ENCODE data around the gene RABL6.
"Not testable (repeated sequence)": the region's sequence is repeated elsewhere in the genome, so short reads cannot be mapped to it uniquely, and the experiment has no call there.

The RABL6 gene

DNA sequence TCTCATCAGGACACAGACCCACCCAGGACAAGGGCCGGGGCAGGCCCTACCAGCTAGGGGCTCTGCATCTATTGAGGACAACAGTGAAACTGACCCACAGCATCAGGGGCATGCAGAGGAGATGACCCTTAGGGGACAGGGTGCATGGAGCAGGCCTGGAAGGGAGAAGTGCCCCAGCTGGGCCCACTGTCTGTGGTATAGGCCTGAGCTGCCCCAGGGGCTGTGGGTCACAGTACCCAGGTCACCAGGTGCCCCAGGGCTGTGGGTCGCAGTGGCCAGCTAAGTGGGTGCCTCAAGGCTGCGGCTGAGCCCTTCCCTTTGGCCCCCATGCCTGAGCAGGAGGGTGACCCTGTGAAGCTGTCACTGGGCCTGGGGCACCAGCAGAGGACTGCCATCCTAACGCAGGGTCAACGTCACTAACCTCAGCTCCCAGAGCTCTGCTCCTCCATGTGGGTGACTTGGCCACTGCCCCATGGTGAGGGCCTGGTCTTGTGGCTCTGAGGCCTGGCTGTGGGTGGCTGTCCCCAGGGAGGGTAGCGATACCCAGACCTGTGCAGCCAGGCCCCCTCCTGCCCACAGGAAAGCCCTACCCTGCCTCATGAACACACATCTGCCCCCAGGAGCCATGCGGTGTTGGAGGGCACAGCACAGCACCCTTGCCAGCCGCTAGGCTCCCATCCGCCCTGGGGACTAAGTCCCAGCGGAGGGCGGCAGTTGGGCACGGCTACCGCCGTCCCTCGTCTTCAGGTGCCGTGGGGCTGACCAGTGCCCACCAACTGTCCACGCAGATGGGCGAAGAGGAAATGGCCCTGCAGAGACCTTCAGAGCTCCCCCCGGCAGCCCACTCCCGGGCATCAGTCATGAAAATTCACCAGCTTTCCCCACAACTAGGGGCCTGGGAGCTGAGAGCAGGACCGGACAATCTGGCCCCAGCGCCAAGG is 53.5 kb downstream of the RABL6 start:
- DNase-seq, result no peak

DNA sequence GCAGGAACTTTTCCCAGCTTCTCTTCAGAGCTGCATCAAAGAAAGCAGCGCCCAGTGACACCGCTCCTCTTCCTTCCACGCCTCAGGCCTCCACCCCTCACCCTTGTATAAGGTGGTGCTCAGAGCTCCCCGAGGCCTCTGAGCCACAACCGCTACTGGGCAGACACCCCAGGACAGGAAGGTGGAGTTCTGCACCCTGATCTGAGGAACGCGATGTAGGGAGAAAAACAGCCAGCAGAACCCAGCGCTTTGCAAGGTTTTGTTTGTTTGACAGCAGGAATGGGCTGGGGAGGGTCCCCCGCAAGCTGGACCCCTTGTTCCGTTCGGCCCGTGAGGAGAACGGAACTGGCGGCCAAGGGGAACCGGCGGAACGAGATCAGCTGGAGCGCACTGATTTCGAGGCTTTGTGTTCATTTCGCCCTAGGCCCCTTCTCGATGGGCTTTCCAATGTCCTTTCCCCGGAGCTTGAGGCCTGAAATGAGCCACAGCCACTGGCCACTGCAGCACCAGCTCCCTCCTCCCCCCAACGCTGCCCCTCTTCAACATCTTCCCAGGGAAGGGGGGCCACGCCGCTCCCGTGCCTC is 54.2 kb downstream of the RABL6 start:
- DNase-seq, result no peak

DNA sequence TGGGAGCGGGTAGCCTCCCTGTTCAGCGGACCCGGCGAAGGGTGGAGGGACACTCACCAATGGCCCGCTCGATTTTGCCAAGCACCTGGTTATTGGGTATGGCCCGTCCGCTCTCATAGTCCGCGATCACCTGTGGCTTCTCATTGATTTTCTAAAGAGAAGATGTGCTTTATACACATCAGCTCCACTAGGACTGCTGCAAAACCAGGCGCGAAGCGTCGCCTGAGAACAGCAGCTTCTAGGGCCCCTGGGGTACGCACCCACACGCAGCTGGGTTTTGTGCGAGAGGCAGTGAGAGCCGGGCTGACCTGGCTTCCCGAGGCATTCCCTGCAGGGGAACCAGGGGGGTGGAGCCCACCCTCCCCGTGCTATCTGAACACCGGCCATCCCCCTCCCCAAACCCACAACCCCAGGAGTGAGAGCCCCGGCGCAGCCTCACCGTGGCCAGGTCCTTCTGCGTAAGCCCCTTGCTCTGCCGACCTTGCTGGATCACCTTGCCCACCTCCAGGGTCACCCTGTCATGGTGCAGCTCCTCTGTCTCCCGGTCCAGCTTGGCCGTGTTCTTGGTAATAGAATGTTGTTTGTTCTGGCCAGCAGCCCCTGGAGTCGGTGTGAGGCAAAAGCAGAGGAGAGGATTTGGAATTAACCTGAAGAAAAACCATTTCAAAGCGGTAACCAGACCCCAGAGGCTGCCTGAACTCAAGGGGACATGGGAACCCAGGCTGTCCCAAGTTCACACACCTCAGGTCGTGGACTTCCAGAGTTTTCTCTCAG is 55.3 kb downstream of the RABL6 start:
- no peak for DNase-seq

DNA sequence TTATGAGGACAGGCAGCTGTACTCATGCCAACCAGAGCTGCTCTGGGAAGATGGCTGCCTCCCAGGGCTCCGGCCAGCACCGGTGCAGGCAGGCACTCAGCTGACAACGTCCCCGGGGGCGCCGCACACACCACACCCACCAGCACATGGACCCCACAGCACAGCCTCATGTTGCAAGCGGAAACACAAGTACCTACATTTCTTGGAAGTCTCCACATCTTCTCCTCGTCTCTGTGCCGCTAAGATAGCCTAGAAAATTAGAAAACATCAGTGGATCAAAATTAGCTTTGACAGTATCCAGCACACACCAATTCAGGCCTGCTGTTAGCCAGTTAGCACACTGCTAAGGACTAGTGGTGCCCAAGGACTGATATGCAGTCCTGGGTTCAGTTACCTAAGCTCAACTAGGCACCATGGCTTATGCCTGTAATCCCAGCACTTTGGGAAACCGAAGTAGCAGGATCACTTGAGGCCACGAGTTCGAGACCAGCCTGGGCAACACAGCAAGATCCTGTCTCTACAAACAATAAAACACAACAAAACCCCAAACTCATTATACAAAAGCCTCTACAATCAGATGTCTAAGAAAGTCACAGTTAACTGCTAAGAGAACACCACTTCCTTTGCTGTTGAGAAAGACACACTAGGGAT is 56.0 kb downstream of the RABL6 start:
- DNase-seq, result no peak

DNA sequence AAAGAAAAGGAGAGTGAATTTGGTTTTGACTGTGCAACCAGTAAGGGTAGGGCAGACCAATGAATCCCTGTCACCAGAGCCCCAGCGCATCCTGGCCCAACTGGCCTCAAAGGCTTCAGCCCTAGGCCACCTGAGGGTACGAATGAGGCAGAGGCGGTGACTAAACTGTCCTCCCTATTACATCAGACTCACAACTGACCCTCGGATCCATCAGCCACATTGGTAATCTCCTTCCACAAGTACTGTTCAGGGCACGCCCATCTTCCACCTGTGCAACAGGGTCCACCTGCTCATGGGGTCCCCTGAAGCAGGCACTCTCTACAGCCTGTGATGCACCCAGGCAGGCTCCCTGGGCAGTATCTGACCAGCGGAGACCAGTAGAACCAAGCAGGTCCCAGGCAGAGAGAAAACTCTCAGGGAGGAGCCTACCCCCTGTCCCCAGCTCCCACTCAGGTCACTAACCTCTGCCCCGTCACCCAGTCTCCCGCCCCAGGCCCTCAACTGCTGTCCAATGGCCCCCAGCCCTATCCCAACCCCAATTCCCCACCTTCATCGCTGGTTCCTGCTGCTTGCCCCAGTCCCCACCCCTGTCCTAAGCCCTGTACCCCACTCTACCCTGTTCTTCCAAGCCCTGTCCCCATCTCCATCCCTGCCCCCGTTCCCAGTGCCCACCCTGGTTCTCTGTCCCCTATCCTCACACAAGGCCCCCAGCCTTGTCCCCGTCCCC is 57.5 kb downstream of the RABL6 start:
- no peak for DNase-seq

DNA sequence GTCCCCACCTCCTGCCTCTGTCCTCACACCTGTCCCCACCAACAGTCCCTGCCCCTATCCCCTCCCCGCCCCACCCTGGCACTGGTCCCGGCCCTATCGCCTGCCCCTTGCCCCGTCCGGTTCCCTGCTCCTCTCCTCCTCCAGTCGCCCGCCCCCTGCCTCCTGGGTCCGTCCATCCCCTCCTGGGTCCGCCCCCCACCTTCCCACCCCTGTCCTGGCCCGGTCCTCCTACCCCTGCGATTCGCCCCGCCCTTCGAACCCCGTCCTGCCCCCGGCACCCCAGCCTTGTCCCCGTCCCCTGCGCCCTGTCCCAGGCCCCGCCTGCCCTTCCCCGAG is 58.0 kb downstream of the RABL6 start:
- DNase-seq, result no peak

DNA sequence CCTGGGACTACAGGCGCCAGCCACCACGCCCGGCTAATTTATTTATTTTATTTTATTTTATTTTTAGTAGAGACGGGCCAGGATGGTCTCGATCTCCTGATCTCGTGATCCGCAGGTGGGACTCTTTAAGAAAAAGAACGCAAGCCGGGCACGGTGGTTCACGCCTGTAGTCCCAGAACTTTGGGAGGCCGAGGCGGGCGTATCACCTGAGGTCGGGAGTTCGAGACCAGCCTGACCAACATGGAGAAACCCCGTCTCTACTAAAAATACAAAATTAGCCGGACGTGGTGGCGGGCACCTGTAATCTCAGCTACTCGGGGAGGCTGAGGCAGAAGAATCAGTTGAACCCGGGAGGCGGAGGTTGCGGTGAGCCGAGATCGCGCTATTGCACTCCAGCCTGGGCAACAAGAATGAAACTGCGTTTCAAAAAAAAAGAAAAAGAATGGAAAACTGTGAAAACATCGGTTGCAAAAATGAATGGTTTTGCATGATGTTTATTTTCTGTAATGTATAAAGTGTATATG is 59.2 kb downstream of the RABL6 start:
- not testable (repeated sequence) for DNase-seq

DNA sequence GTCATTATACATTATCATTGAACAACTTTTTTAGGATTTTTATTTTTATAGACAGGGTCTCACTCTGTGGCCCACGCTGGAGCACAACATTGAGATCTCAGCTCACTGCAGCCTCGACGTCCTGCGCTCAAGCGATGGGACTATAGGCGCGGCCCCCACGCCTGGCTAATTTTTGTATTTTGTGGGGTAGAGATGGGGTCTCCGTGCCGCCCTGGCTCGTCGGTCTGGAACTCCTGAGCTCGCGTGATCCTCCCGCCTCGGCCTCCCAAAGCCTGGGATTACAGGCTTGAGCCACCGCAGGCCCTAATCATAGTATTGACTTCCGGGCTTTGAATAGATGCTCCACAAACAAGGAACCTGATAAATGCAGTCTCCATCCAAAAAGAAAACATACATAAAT is 59.7 kb downstream of the RABL6 start:
- DNase-seq, result no peak

DNA sequence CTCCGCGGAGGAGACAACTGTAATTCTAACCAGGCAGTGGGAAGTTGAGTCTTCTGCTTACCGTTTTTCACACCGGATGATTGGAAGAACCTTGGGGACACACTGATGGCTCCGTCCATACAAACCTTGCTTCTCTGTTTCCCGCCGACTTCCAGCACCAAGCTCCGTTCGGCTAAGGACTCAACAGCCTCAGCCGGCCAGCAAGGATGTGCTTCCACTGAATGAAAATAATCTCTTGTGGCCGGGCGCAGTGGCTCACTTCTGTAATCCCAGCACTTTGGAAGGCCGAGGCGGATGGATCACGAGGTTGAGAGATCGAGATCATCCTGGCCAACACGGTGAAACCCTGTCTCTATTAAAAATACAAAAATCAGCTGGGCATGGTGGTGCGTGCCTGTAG is 60.2 kb downstream of the RABL6 start:
- DNase-seq, result no peak

DNA sequence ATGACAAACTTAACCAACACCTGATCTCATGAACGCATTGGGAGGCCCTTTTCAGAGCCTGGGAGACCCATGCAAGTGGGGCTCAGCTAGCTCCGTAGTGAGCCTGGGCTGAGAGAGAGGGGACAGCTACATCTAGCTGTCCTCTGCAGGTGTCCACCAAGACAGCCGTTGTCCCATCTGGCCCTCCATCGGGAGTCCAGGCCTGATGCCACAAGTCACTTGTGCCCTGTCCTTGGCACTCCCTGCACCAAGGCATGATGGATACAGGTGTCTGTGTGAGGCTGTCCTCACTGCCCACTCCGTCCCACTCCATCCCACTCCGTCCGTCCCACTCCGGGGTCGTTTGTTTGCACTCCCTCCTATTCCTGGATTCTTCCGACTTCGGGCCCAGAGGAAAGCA is 60.9 kb downstream of the RABL6 start:
- DNase-seq, result no peak

DNA sequence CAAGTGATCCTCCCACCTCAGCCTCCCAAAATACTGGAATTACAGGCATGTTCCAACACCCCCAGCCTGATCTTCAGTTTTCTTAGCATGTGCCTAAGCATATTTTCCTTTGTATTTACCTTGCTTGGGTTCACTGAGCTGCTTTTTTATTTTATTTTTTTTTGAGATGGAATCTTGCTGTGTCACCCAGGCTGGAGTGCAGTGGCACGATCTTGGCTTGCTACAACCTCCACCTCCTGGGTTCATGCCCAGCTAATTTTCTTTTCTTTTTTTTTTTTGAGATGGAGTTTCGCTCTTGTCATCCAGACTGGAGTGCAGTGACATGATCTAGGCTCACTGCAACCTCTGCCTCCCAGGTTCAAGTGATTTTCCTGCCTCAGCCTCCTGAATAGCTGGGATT is 61.9 kb downstream of the RABL6 start:
- DNase-seq, result not testable (repeated sequence)

DNA sequence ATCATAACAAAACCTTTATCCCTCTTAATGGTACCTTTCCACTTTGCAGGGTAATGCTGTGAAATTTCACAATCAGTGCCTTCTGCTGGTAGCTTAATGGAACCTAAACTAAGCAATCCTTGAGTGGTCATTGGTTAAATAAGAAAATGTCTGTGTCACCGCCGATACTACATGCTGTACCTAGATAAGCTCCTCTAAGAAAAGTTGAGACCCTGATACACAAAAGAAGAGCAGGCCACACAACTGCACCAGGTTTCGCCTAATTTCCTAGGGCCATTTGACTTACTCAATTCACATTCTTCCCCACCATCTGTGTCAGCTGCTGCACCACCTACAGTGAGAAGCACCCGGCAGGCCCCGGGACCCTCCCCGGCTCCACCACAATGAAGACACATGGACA is 67.4 kb downstream of the RABL6 start:
- DNase-seq, result no peak

DNA sequence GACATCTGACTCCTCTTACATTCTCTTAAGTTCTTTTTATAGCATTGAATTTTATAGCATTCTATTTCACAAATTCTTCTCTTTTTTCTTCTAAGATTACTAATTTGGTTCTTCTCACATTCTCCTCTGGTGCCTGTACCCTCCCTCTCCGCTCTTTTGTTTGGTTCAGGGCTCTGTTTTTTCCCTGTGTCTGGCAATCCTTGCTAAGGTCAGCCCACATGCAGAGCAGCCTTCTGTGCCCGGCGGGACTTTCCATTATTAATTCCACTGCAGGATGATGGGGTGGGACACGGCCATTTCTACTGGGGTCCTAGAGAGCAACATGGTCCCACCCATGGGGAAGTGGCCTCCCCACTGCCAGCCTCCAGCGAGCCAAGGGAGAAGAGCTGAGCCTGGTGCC is 68.7 kb downstream of the RABL6 start:
- no peak for DNase-seq

DNA sequence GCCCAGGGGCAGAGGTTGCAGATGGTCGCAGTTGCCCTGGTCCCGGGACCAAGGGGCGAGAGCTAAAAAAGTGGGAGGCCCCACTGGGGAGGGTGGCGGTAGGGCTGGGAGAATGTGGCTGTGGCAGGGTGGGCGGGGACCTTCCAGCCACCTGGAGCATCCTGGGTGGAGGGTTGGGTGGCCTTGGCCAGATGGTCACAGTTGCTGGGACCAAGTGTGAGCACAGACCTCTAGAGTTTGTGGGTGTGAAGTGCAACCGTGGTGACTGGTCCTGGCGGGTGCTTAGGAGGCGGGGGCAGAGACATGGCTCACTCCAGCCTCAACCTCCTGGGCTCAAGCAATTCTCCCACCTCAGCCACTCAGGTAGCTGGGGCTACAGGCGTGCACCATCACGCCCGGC is 72.9 kb downstream of the RABL6 start:
- DNase-seq, result peak; percentile 32 to 71

DNA sequence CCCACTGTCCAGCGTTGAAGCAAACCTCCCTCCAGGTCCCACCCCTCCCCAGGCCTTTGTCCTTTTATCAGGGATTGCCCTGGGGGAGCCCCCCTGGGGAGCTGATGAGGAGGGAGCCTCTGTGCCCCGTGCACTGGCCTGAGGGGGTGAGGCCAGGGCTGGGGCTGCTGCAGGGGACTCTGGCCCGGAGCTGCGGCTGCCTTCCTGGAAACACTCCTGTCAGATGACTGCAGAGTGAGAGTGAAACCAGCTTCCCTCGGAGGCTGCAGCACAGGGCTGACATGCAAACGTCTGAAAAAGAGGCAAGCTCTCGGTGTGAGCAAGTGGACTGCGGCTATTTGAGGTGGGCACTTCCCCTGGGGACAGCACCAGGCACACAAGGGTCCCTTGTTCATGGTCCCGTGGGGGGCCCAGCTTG is 74.0 kb downstream of the RABL6 start:
- DNase-seq, result no peak

DNA sequence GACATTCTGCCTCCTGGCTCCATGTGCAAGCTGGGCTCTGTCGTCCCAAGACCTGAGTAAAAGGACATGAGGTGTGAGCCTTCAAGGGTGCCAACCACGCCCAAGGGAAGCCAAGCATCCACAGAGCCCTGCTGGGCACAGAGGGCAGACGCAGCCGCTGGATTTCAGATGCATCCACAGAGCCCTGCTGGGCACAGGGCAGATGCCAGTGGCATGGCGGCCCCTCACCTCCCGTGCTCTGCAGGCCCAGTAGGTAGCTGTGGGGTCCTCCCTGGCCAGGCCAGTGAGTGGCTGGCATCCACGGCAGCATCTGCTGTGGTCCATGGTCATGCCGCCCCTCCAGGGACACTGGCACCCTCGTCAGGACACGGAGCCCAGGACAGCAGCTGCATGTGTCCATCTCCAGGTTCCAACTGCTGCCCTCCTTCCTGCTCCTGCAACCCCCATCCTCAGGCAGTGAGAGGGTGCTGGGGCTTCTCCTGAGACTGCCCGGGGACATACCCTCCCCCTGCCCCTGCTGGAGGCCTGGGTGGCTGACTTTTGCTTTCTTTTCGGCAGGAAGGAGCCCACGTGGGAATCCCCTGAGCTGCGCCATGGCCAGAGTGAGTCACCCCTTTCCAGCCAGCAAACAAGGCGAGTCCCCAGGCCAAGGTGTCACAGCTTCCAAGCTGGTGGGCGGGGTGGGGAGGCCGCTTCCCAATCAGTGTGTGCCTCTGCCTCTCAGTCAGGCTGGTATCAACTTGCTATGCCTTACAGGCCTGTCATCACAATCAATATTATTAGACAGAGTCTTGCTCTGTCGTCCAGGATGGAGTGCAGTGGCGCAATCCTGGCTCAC is 74.6 kb downstream of the RABL6 start:
- no peak for DNase-seq

DNA sequence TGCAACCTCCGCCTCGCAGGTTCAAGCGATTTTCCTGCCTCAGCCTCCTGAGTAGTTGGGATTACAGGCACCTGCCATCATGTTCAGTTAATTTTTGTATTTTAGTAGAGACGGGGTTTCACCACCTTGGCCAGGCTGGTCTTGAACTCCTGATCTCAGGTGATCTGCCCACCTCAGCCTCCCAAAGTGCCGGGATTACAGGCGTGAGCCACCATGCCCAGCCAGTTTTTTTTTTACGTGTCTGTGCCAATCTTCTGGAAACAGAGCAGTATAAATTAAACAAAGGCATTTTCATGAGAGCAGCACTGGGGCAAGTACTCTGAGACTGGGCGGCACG is 75.2 kb downstream of the RABL6 start:
- DNase-seq, result not testable (repeated sequence)

DNA sequence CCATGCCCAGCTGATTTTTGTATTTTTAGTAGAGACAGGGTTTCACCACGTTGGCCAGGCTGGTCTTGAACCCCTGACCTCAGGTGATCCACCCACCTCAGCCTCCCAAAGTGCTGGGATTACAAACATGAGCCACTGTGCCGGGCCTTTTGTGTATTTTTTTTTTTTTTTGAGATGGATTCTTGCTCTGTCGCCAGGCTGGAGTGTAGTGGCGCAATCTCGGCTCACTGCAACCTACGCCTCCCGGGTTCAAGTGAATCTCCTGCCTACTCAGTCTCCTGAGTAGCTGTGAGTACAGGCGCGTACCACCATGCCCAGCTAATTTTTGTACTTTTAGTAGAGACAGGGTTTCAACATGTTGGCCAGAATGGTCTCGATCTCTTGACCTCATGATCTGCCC is 75.9 kb downstream of the RABL6 start:
- not testable (repeated sequence) for DNase-seq

DNA sequence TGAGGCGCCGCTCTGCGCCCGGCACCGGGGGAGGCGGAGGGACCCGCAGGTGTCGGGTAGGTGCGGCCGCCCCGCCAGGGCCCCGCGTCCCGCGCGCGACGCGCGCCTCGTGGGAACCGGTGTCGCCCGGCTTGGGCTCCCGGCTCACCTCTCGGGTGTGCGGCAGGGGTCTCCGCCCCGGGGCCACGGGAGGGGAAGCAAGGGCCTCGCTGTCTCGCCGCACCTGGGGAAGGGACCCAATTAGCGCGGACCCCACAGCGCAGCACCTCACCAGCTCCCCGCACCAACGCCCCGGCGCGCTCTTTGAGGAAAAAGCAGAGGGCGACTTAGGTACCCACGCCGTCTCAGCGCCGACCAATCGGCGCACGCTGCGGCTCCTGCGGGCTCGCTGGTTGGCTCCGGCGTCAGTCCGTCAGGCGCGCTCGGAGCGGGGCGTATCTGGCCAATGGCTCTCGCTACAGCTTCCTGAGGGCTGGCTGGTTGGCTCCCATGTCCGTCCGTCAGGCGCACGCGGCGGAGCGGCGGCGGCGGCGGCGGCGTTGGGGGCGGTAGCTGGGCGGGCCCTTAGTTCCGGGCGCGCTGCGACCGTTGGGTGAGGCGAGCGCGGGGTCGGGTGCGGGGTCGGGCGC is 78.3 kb downstream of the RABL6 start, which contains the start of gene TRAF2:
TSS of gene TRAF2 (plus strand) at position 567 of the 629 bp plus-strand sequence. CDS start 12,225 bp downstream, outside the sequence.
- peak; percentile 96 to 99 for DNase-seq

Data from NCI-H524 (cell line).